CD14-positive monocyte (primary cell): ENCODE data around the gene NKAIN2. TPM values are rescaled to one million over a fixed set of nuclear protein-coding genes. Genes with fewer than 3 reads are reported as not detected.

ENCODE experiments used
- DNase-seq, 3 donors: peaks; one replicate each; pipeline ENCODE4 v3.0.0-alpha.2; 2011 to 2022
- H2AFZ ChIP-seq: 2 replicates; pipeline ENCODE4 v1.6.0; 2012; ENCODE audit warnings: mild to moderate bottlenecking, low read depth, low read length, inconsistent platforms; ENCODE audit not compliant: insufficient read depth, poor library complexity, severe bottlenecking
- H3K27ac ChIP-seq, 2 donors: 1 replicate in 1 of 2; 2 replicates in 1 of 2; pipeline ENCODE4 v1.5.1; 2012 to 2013; ENCODE audit warnings: low read length in 2 of 2, control low read depth in 1 of 2, inconsistent platforms in 1 of 2, low read depth in 1 of 2, mild to moderate bottlenecking in 1 of 2
- H3K27me3 ChIP-seq, 2 donors: one replicate each; pipeline versions ENCODE4 v1.6.0 to v1.6.1; 2011 to 2013; ENCODE audit warnings: low read length in 2 of 2; ENCODE audit not compliant: control insufficient read depth in 2 of 2, insufficient read depth in 2 of 2
- H3K36me3 ChIP-seq, 2 donors: replicated peaks in 1 of 2; 1 replicate in 1 of 2; 2 replicates in 1 of 2; pipeline versions ENCODE4 v1.5.1 to v1.6.1; 2012 to 2013; ENCODE audit warnings: low read length in 2 of 2, control low read depth in 1 of 2, inconsistent platforms in 1 of 2, mild to moderate bottlenecking in 1 of 2; ENCODE audit not compliant: insufficient read depth in 2 of 2, control insufficient read depth in 1 of 2
- H3K4me1 ChIP-seq, 2 donors: 1 replicate in 1 of 2; 2 replicates in 1 of 2; pipeline versions ENCODE4 v1.5.1 to v1.6.1; 2012 to 2013; ENCODE audit warnings: low read length in 2 of 2, control low read depth in 1 of 2, inconsistent platforms in 1 of 2, mild to moderate bottlenecking in 1 of 2, moderate library complexity in 1 of 2; ENCODE audit not compliant: insufficient read depth in 2 of 2, control insufficient read depth in 1 of 2
- H3K4me2 ChIP-seq: replicated peaks from 2 replicates; pipeline ENCODE3; 2012; ENCODE audit warnings: low read length, moderate library complexity, mild to moderate bottlenecking; ENCODE audit not compliant: poor library complexity, severe bottlenecking; ENCODE audit errors: extremely low read depth
- H3K4me3 ChIP-seq, 3 experiments: fragments of 200-600 bp in 1 of 3; sonication (generic) in 1 of 3; replicated peaks in 1 of 3; 1 replicate in 2 of 3; 2 replicates in 1 of 3; pipeline ENCODE4 v1.5.1; 2011 to 2013; ENCODE audit warnings: low read length in 3 of 3, mild to moderate bottlenecking in 3 of 3, control low read depth in 2 of 3, low read depth in 2 of 3, inconsistent platforms in 1 of 3, moderate library complexity in 1 of 3
- H3K79me2 ChIP-seq: 2 replicates; pipeline ENCODE4 v1.6.0; 2012; ENCODE audit warnings: mild to moderate bottlenecking, control low read depth, inconsistent platforms, low read length, moderate library complexity; ENCODE audit not compliant: insufficient read depth
- H3K9ac ChIP-seq: 2 replicates; pipeline ENCODE4 v1.6.0; 2017; ENCODE audit warnings: low read length, mild to moderate bottlenecking; ENCODE audit not compliant: insufficient read depth, poor library complexity, severe bottlenecking
- H3K9me3 ChIP-seq, 2 donors: replicated peaks in 1 of 2; 1 replicate in 1 of 2; 2 replicates in 1 of 2; pipeline versions ENCODE4 v1.5.1 to v1.6.1; 2012 to 2013; ENCODE audit warnings: low read length in 2 of 2, control low read depth in 1 of 2; ENCODE audit not compliant: control insufficient read depth in 1 of 2, insufficient read depth in 1 of 2
- H4K20me1 ChIP-seq: 2 replicates; pipeline ENCODE4 v1.6.0; 2012; ENCODE audit warnings: mild to moderate bottlenecking, low read length, control low read depth, moderate library complexity; ENCODE audit not compliant: insufficient read depth
- H3K27ac Mint-ChIP-seq, 7 donors: one replicate each; pipeline ENCODE4 v1.8.0; 2020; ENCODE audit warnings: mild to moderate bottlenecking in 7 of 7, mixed read lengths in 7 of 7, moderate library complexity in 6 of 7, inconsistent platforms in 2 of 7
- H3K27me3 Mint-ChIP-seq, 3 donors: one replicate each; pipeline ENCODE4 v1.8.0; 2021 to 2022; ENCODE audit warnings: low read depth in 3 of 3, mild to moderate bottlenecking in 3 of 3, mixed read lengths in 3 of 3, moderate library complexity in 3 of 3, inconsistent platforms in 1 of 3
- H3K36me3 Mint-ChIP-seq, 2 donors: one replicate each; pipeline ENCODE4 v1.8.0; 2020; ENCODE audit warnings: mixed read lengths in 2 of 2, inconsistent platforms in 1 of 2, mild to moderate bottlenecking in 1 of 2
- H3K4me1 Mint-ChIP-seq: one replicate; pipeline ENCODE4 v1.8.0; 2020; ENCODE audit warnings: mild to moderate bottlenecking, mixed read lengths
- H3K4me3 Mint-ChIP-seq, 2 donors: one replicate each; pipeline ENCODE4 v1.8.0; 2020; ENCODE audit warnings: mild to moderate bottlenecking in 2 of 2, mixed read lengths in 2 of 2, moderate library complexity in 1 of 2
- H3K9me3 Mint-ChIP-seq, 7 donors: one replicate each; pipeline ENCODE4 v1.8.0; 2020 to 2022; ENCODE audit warnings: mixed read lengths in 7 of 7, mild to moderate bottlenecking in 6 of 7, moderate library complexity in 6 of 7, inconsistent platforms in 2 of 7
- WGBS: methylation state at CpG from one replicate; pipeline ENCODE4 v1.1.5; 2013; ENCODE audit warnings: missing lambda C conversion rate; ENCODE audit not compliant: insufficient coverage; 5-methylcytosine and 5-hydroxymethylcytosine counted together
- intact Hi-C, 2 donors: fragments of 100-400 bp; cut with micrococcal nuclease; formaldehyde crosslinking; loops; one replicate each; pipeline versions ENCODE4 v1.15.0 to v1.15.1; 2023
- polyA plus RNA-seq, 3 donors: library from polyadenylated mRNA; depleted of rRNA in 1 of 3; unstranded in 2 of 3; stranded (reverse) in 1 of 3; fragments of 300-500 nt in 2 of 3; fragments of >200 nt in 1 of 3; fragmentation: Illumina TruSeq in 2 of 3; gene quantifications; 1 replicate in 2 of 3; 2 replicates in 1 of 3; pipeline ENCODE4 v1.2.3, GENCODE V29; 2012 to 2021
- TF ChIP-seq, protein P1 (sequence below): fragments of 200-600 bp; IDR thresholded peaks from one replicate; pipeline ENCODE4 v1.8.0; 2022; ENCODE audit warnings: antibody characterized with exemption, mild to moderate bottlenecking

The NKAIN2 gene
- polyA plus RNA-seq, 3 donors, result not detected

DNA sequence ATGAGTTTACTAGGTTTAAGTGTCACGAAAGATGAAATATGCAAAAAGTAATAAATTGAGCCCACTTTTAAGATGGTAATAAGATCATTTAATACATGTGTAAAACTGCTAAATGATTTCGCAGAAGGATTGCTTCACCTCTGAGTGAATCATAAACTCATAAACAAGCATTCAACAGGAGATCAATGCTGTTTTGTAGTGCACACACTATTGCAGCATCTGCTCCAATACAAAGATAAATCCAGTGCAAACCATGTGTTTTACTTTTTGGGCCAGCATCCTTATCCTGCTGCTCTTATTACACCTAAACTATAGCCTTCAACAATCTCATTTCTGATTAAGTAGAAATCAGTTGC is 400.1 kb downstream of the NKAIN2 start:
- WGBS, result 100% methylated on average over 1 of the region's 2 CpGs
- Histone ChIP-seq H3K27me3 (no peaks in the 10 kb centered on the region), H3K4me2 (no peak overlapping the region), H3K9ac (no peak overlapping the region), H3K79me2 (no peaks in the 10 kb centered on the region), H4K20me1 (no peaks in the 10 kb centered on the region), H3K4me1 (no peaks in the 10 kb centered on the region), H3K27ac (no peak overlapping the region), H3K36me3 (no peaks in the 10 kb centered on the region), H3K9me3 (no peaks in the 10 kb centered on the region), H2AFZ (no peak overlapping the region), H3K4me3 (no peak overlapping the region)
- TF ChIP-seq, protein P1, sequence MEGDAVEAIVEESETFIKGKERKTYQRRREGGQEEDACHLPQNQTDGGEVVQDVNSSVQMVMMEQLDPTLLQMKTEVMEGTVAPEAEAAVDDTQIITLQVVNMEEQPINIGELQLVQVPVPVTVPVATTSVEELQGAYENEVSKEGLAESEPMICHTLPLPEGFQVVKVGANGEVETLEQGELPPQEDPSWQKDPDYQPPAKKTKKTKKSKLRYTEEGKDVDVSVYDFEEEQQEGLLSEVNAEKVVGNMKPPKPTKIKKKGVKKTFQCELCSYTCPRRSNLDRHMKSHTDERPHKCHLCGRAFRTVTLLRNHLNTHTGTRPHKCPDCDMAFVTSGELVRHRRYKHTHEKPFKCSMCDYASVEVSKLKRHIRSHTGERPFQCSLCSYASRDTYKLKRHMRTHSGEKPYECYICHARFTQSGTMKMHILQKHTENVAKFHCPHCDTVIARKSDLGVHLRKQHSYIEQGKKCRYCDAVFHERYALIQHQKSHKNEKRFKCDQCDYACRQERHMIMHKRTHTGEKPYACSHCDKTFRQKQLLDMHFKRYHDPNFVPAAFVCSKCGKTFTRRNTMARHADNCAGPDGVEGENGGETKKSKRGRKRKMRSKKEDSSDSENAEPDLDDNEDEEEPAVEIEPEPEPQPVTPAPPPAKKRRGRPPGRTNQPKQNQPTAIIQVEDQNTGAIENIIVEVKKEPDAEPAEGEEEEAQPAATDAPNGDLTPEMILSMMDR, result no peak
- DNase-seq, result no peak
- H3K4me3 Mint-ChIP-seq, result no peak overlapping the region
- no peaks in the 10 kb centered on the region for H3K4me1 Mint-ChIP-seq
- no peak overlapping the region for H3K27ac Mint-ChIP-seq
- peaks cover 0 to 3% (median 0%) of the 10 kb centered on the region in 7 donors for H3K9me3 Mint-ChIP-seq
- intact Hi-C loops, result no loop called here
- peaks cover 0 to 1% (median 0%) of the 10 kb centered on the region in 3 donors for H3K27me3 Mint-ChIP-seq
- no peaks in the 10 kb centered on the region for H3K36me3 Mint-ChIP-seq

DNA sequence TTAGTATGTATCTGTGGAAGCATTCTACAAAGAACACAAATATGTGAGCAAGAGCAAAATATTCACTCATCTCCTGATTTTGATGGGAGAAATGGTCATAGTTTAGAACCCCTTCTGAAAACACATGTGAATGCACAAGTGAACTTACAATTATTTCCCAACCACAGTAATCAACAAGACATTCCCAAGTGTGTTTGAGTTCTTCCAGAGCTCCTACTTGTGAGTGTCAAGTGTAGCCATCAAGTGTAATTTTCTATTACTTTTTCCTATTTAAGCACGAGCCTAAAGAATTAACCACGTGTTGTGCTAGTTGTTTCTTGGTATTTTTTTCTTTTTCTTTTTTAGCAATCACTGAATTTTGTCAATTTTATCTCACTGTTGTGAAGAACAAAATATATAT is 402.3 kb downstream of the NKAIN2 start:
- H3K27me3 Mint-ChIP-seq, result peaks cover 0 to 1% (median 0%) of the 10 kb centered on the region in 3 donors
- intact Hi-C loops, result no loop called here
- no peaks in the 10 kb centered on the region for H3K79me2 ChIP-seq
- no peaks in the 10 kb centered on the region for H3K27me3 ChIP-seq
- no peaks in the 10 kb centered on the region for H3K36me3 Mint-ChIP-seq
- H3K9ac ChIP-seq, result no peak overlapping the region
- H3K9me3 Mint-ChIP-seq, result peaks cover 0 to 4% (median 0%) of the 10 kb centered on the region in 7 donors
- no peak overlapping the region for H3K27ac ChIP-seq
- no peaks in the 10 kb centered on the region for H3K9me3 ChIP-seq
- H2AFZ ChIP-seq, result no peak overlapping the region
- no peak overlapping the region for H3K27ac Mint-ChIP-seq
- H3K4me1 ChIP-seq, result no peaks in the 10 kb centered on the region
- no peaks in the 10 kb centered on the region for H3K36me3 ChIP-seq
- H3K4me1 Mint-ChIP-seq, result no peaks in the 10 kb centered on the region
- H4K20me1 ChIP-seq, result no peaks in the 10 kb centered on the region
- H3K4me2 ChIP-seq, result no peak overlapping the region
- DNase-seq, result no peak
- TF ChIP-seq, protein P1, result no peak
- no peak overlapping the region for H3K4me3 Mint-ChIP-seq
- no peak overlapping the region for H3K4me3 ChIP-seq
- no CpG with 5 or more reads among the region's 2 CpGs for WGBS
